Measurements from ENCODE around the gene KCNK4.

Gene KCNK4

DNA sequence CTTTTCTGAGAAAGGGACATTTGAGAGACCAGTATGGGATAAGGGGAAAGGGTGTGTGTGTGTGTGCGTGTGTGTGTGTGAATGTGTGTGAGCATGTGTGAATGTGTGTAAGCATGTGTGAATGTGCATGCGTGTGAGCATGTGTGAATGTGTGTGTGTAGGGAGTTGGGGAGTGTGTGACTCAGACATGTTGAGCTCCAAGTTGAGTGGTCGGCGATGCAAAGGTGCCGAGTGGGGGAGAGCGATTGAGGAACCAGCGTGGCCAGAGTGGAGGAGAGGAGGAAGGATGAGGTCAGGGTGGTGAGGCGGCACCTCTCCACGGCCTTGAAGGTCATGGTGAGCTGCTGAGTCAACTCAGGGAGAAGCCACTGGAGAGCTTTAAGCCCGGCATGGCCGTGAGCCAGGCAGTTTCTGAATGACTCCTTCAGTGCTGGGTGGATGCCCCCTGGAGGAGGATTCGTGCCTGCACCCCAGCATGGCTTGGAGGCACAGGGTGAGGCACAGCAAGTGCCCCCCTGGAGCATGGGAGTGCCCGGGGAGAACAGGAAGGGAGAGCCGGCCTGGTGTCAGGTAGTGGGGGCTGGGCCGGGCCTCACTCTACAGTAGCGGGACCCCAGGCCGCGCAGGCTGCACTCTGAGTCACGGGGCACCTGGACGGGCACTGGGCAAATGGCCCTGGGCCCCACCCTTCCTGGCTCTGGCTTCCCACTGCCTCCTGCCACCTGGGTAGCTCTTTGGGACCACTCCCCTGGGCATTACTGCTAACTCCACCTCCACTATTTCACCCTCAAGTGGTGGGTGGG, 40.7 kb downstream of the KCNK4 start:
- ATAC-seq = peak; percentile 78 to 79

DNA sequence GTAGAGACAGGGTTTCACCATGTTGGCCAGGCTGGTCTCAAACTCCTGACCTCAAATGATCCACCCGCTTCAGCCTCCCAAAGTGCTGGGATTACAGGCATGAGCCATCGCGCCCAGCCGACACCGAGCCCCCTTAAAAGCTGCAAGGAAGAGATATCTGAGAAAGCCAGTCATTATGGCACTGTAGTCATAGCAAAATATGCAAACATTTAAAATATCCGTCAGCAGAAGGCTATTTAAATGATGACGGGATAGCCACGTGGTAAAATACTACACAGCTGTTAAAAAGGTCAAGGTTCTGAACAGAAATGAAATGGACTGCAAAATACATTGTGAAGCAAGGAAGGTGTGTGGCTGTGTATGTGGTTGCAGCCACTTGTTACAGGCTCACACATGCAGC, 42.5 kb downstream of the KCNK4 start:
- no peak for ATAC-seq

DNA sequence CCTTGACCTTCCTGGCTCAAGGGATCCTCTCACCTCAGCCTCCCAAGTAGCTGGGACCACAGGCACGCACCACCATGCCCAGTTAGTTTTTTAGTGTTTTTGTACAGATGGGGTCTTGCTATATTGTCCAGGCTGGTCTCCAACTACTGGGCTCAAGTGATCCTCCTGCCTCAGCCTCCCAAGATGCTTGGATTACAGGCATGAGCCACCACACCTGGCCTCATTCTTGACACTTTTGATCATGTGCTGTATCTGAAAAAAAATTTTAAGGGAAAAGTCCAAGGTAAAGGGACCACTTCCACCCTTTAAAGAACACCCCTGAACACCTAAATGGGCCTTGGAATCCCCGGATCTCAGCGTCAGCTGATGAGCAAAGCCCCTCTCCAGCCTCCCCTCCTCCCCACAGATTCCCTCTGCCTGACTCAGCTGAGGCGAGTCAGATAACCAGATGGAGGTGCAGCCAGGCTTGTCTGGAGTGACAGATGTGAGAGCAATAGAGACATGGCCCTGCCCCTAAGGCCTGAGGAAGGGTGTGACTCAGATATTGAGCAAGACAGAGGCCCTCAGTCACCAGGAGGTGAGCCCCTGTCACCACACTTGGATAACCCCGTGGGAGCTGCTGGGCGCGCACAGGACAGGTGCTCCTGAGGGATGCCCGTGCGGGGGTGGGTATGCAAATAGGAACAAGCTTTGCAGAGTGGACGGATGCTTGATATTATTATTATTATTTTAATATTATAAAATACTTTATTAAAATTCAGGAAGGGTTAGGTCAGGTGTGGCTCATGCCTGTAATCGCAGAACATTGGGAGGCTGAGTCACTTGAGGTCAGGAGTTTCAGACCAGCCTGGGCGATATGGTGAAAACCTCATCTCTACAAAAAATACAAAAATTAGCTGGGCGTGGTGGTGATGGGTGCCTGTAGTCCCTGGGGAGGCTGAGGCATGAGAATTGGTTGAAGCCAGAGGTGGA, 43.9 kb downstream of the KCNK4 start:
- peak; percentile 77 to 78 for ATAC-seq

DNA sequence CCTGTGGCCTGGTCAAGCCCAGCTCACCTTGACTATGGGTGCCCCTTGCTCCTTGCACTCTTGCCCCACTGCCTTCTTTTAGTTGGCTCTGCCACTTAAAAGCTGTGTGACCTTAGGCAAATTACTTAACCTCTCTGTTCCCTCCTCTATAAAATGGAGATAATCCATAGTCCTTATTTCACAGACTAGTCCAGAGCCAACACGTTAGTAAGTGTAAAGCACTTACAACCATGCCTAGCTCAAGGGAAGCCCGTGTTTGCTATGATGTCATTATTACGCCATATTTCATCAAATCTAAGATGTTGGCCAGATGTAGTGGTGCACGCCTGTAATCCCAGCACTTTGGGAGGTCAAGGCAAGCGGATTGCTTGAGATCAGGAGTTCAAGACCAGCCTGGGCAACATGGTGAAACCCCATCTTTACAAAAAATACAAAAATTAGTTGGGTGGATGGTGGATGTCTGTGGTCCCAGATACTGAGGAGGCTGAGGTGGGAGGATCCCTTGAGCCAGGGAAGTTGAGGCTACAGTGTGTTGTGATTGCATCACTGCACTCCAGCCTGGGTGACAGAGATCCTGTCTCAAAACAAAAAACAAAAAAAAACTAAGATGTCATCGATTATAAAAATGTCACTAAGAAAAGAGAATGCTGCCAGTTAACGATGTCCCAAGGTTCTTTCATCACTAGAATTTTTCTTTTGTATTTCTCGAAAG, 46.6 kb downstream of the KCNK4 start:
- ATAC-seq = no peak

DNA sequence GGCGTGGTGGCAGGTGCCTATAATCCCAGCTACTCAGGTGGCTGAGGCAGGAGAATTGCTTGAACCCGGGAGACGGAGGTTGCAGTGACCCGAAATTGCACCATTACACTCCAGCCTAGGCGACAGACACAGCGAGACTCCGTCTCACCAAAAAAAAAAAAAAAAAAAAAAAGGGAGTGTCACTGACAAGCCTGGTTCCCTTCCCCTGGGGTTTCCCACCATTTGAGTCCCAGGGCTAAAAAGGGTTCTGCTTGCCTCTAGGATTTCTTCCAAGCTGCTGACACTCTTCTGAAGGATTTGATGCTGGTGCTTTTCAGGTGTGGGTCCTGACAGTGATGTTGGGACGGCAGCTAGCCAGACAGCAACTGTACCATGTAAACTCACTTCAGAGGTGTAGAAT, 47.6 kb downstream of the KCNK4 start:
- no peak for ATAC-seq

DNA sequence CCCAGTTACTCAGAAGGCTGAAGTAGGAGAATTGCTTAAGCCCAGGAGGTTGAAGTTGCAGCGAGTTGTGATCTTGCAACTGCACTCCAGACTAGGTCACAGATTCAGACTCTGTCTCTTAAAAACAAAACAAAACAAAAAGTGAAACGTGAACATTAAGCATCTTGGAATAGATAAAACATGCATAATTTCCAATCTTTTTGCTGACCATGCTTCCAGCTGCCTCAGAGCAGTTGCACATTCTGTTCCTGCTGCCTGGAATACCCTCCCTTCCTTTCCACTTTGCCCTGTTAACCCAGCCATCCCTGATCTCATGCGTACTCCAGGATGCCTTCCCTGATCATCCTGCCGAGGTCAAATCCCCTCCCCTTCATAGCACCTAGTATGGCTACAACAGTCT, 48.2 kb downstream of the KCNK4 start:
- ATAC-seq = no peak

DNA sequence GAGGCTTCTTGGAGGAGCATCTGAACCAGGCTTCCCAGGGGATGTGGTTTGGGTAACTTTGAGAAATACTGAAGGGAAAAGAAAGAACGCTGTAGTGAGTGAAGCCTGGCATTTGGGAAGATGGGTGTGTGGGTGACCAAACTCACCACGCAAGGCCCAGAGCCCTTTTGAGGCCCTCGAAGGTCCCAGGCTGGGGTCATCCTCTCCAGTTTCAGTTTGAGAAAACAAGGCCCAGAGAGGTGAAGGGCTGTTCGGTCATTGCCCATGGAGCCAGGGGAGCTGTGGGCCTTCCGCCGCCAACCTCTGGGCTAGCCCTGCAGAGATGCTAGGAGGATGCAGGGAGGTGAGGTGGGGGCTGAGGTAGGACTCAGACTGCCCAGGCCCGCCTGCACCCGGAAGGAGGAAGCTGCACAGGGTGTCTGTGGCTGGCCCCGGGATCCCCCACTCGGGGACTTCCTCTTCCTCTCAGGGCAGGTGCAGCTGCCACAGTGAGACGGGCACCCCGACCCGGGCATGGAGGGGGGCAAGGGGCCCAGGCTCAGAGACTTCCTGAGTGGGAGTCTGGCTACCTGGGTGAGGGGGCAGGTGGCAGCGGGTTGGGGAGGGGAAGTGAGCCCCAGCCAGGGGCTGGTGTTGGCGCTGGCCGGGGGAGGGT, 48.8 kb downstream of the KCNK4 start, which contains the start of gene CCDC88B:
Gene CCDC88B (plus strand): TSS at position 451 of the 655 bp plus-strand sequence. CDS start 63 bp downstream, at position 514.
- peak; percentile 83 for ATAC-seq

DNA sequence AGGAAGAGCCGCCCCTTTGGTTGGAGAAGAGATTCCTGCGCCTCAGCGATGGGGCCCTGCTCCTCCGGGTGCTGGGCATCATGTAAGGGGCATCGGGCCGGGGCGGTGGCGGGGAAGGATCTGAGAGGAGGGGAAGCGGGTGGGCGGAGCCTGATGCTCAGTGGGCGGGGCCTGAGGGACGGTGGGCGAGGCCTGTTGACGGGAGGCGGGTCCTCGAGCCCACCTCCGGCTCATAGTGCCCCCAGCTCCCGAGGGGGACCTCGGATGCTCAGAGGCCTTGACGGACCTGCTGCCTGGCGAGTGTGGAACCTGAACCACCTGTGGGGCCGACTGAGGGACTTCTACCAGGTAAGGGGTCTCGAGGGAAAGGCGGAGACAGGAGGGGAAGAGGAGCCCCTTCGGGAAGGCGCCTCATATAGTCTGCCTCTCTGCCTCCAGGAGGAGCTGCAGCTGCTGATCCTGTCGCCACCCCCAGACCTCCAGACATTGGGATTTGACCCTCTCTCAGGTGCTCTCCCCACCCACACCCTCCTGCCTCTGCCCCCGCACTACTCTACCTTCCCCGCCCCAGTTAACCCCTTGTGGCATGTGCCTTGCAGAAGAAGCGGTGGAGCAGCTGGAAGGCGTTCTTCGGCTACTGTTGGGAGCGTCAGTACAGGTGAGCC, 49.7 kb downstream of the KCNK4 start:
- peak; percentile 28 to 52 for ATAC-seq

DNA sequence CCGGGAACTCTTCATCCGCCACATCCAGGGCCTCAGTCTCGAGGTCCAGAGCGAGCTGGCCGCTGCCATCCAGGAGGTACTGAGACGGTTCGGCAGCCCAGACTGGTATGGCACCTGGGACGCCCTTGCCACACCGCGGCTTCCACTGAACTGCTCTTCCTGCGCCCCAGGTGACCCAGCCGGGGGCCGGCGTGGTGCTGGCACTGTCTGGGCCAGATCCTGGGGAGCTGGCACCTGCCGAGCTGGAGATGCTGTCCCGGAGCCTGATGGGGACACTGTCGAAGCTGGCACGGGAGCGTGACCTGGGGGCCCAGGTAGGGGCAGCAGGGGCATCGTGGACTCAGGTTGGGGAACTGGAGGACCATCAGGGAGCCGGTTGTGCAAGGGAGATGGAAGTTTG, 50.3 kb downstream of the KCNK4 start:
- ATAC-seq = no peak

DNA sequence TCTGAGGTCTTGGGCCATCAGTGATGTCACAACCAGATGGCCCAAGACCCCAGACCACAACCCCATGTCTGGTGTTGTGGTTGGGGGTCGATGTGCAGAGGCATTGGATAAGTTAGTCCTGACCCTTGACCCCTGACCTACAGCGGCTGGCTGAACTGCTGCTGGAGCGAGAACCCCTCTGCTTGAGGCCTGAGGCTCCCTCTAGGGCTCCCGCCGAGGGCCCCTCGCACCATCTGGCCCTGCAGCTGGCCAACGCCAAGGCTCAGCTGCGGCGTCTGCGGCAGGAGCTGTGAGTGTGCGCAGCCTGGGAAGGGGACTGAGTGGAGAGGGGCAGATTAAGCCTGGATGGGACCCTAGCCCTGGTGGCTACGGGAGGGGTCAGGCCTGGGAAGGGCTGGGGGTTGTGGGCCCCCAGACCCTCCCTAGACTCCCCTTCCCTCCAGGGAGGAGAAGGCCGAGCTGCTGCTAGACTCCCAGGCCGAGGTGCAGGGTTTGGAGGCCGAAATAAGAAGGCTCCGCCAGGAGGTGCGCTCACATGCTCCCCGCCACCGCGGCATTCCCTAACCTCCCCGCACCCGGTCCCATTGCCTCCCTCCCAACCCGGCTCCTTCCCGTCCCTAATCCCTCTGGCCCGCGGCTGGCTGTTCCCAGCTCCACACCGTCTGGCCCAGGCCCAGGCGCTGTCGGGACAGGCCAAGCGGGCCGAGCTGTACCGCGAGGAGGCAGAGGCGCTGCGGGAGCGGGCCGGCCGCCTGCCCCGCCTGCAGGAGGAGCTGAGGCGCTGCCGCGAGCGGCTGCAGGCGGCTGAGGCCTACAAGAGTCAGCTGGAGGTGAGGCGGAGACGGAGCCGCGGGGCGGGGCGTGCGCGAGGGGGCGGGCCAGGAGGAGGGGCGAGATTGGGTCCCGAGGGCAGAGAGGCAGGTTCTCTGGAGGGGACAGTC, 51.0 kb downstream of the KCNK4 start:
- peak; percentile 74 to 75 for ATAC-seq

DNA sequence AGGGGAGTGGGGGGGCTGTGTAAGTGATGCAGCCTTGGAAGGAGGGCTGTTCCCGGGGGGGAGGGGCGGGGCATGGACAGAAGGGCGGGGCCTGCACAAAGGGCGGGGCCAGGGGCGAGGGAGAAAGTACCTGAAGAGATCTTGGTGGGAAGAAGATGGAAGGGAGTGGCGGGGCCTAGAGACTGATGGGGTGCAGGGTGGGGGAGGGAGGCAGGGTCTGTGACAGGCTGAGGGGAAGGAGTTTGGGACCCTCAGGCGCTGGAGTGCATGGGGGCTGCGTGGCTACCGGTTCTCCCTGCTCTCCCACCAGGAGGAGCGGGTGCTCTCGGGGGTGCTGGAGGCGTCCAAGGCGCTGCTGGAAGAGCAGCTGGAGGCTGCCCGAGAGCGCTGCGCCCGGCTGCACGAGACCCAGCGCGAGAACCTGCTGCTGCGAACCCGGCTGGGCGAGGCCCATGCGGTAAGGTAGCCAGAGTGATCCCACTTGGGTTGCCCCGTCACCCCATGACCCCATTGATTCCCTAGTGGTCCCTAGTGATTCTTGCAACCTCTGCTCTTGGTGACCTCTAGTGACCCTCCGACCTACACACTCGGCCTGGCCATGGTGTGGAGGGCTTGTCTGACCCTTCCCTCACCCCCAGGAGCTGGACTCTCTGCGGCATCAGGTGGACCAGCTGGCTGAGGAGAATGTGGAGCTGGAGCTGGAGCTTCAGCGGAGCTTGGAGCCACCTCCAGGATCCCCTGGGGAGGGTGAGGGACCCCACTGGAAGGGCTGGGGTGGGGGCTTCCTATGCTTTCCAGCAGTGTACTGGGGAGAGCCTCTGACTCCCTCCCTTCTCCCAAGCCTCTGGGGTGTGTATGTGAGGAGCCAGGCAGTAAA, 52.0 kb downstream of the KCNK4 start:
- no peak for ATAC-seq

DNA sequence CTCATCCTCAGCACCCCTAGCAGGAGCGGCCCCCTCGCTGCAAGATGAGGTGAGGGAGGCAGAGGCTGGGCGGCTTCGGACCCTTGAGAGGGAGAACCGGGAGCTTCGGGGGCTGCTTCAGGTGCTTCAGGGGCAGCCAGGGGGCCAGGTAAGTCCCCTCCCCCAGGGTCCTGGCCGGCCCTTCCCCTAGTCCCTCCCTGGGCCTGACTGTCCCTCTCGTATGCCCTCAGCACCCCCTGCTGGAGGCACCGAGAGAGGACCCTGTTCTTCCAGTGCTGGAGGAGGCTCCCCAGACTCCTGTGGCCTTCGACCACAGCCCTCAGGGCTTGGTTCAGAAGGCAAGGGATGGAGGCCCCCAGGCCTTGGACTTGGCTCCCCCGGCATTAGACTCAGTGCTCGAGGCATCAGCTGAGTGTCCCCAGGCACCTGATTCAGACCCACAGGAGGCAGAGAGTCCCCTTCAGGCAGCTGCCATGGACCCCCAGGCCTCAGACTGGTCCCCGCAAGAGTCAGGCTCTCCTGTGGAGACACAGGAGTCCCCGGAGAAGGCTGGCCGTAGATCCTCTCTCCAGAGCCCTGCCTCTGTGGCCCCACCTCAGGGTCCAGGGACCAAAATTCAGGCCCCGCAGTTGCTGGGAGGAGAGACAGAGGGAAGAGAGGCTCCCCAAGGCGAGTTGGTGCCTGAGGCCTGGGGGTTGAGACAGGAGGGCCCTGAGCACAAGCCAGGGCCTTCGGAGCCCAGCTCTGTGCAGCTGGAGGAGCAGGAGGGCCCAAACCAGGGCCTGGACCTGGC, 52.9 kb downstream of the KCNK4 start:
- no peak for ATAC-seq

DNA sequence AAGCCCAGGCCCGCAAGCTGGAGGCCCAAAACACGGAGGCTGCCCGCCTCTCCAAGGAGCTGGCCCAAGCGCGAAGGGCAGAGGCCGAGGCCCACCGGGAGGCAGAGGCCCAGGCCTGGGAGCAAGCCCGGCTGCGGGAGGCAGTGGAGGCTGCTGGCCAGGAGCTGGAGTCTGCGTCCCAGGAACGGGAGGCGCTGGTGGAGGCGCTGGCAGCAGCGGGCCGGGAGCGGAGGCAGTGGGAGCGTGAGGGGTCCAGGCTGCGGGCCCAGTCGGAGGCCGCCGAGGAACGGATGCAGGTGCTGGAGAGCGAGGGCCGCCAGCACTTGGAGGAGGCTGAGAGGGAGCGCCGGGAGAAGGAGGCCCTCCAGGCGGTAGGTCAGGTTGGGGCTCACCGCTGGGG, 53.7 kb downstream of the KCNK4 start:
- no peak for ATAC-seq

DNA sequence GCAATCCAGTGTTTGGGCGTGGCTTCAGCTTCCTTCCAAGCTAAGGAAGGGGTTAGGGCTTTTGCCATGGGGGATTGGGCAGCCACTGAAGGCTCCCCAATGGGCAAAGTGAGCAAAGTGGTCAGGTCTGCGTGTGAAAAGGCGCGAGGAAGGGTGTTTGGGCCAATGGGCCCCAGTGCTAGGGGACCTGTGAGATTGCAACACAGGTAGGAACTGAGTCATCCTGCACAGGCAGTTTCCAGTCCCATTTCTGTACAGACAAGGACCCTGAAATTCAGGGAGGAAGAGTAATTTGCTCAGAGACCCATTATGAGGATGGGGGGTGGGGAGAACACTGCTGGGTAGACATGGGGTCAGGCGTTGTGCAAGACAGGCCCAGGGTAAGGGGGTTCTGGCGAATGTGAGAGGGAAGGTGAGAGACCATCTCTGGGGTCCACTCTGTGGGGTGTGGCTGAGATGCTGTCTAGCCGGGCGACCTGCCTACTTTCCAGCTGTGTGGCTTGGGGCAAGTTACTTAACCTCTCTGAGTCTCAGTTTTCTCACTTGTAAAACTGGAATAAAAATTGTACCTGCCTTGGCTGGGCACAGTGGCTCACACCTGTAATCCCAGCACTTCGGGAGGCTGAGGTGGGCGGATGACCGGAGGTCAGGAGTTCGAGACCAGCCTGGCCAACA, 56.2 kb downstream of the KCNK4 start:
- ATAC-seq = no peak

DNA sequence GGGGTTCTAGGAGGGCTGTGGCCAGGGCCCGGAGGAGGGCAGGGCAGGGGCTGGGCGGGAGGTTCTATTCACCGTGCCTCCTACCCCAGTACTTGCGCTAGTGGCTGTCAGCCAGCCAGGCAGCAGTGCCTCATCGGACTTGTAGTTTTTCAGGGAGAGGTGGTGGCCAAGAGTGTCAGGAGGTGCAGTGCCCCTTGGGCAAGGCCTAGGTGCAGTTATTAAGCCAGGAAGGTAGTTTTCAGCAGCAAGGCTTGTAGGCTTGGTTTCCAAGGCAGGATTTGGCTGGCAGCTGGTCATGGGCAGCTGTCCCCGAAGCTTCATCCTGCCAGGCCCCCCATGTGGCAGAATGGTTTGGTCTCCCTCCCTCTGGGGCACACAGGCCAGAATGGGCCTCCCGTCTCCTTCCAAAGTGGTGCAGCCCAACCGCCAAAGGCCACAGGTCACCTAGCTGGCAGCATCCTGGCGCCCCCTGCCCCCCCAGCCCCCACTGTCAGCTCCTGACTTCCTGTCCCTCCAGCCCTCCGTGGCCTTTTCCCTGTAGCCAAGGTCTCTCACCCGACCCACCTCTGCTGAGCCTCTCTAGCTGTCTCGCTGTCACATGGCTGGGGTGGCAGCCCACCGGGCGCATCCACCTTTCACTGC, 57.4 kb downstream of the KCNK4 start:
- ATAC-seq = no peak

DNA sequence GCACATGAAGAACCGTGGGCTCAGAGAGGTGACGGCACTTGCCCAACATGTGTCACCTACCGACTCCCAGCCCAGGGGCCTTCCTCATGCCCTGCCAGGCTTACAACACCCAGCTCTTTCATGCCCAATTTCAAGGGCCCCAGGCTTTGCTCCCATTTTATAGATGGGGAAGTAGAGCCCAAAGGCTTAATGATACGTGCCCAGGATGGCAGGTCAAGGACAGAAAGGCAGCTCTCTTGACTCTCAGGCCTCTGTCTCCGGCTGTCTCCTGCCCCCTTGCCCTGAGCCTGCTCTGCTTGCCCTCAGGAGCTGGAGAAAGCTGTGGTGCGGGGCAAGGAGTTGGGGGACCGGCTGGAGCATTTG, 57.9 kb downstream of the KCNK4 start:
- no peak for ATAC-seq

DNA sequence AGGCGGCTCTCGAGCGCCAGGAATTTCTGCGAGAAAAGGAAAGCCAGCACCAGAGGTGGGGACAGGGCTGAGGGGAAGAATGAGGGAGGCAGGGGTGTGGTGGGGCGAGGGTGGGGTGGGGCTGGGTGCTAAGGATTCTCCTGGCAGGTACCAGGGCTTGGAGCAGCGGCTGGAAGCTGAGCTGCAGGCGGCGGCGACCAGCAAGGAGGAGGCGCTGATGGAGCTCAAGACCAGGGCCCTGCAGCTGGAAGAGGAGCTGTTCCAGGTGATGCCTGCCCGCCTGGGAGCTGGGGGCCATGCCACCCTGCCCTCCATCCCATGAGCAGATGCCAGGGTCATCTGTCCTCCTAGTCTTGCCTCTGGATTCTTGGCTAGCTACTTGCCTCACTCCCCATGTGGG, 58.3 kb downstream of the KCNK4 start:
- no peak for ATAC-seq

Data from activated CD4-positive, CD25-positive, alpha-beta regulatory T cell treated with anti-CD3 and anti-CD28 coated beads, Interleukin-2, amount 50 U/mL, for 24 hours (primary cell).